Ovary (tissue), 9 donors: Measurements from ENCODE around the gene PCDHA10. TPM values are rescaled to one million over a fixed set of nuclear protein-coding genes. Genes with fewer than 3 reads are reported as not detected.
"Not testable (repeated sequence)": the region's sequence is repeated elsewhere in the genome, so short reads cannot be mapped to it uniquely, and the experiment has no call there.

Experiments used
- DNase-seq, 5 donors: peaks; one replicate each; pipeline ENCODE4 v3.0.0-alpha.2; 2019 to 2020
- H3K27ac ChIP-seq, 2 donors: fragments of 200-600 bp; one replicate each; pipeline versions ENCODE4 v1.5.1 to v1.8.0; 2019 to 2022
- H3K27me3 ChIP-seq: fragments of 200-600 bp; one replicate; pipeline ENCODE4 v1.8.0; 2022
- H3K36me3 ChIP-seq: fragments of 200-600 bp; sonication (generic); one replicate; pipeline ENCODE4 v1.5.1; 2019
- H3K4me1 ChIP-seq: one replicate; pipeline ENCODE4 v1.8.1; 2013; ENCODE audit warnings: mild to moderate bottlenecking, moderate library complexity; ENCODE audit not compliant: insufficient read depth
- H3K4me3 ChIP-seq: fragments of 200-600 bp; sonication (generic); one replicate; pipeline ENCODE4 v1.5.1; 2017
- H3K9me3 ChIP-seq, 2 donors: fragments of 200-600 bp in 1 of 2; sonication (generic) in 1 of 2; one replicate each; pipeline versions ENCODE4 v1.5.1 to v1.8.1; 2013 to 2019; ENCODE audit warnings: mild to moderate bottlenecking in 1 of 2, moderate library complexity in 1 of 2
- EP300 ChIP-seq: sonication (generic); formaldehyde crosslinking; IDR thresholded peaks from one replicate; pipeline ENCODE4 v1.6.1; 2017; ENCODE audit warnings: antibody characterized with exemption
- POLR2A ChIP-seq: fragments of 450-650 bp; IDR thresholded peaks from one replicate; pipeline ENCODE4 v1.6.1; 2017; ENCODE audit warnings: antibody characterized with exemption, mild to moderate bottlenecking, moderate library complexity
- WGBS, 3 donors: extraction: QIAGEN DNeasy Blood & Tissue Kit in 1 of 3; methylation state at CpG; one replicate each; pipeline versions ENCODE4 v1.1.5 to v1.1.7; 2013 to 2017; 5-methylcytosine and 5-hydroxymethylcytosine counted together
- intact Hi-C, 4 donors: fragments of 100-400 bp; cut with DNase I; formaldehyde crosslinking; loops; one replicate each; pipeline versions ENCODE4 v1.11.0 to v1.15.1; 2022 to 2023
- polyA plus RNA-seq, 2 donors: library from polyadenylated mRNA; stranded (reverse); fragments of 200-250 nt in 1 of 2; fragments of 350-450 nt in 1 of 2; fragmentation: Illumina TruSeq in 1 of 2; extraction: RNeasy Lipid Tissue Mini Kit (QIAGEN cat#74804) in 1 of 2; gene quantifications; one replicate each; pipeline ENCODE4 v1.2.3, GENCODE V29; 2013 to 2014
- total RNA-seq, 7 donors: library from RNA; depleted of rRNA in 2 of 7; stranded (reverse); fragments of >200 nt in 2 of 7; fragmentation: NEBNext Ultra II Directional in 3 of 7; extraction: Animal tissue kit (Norgen Biotek cat#: 25700) in 3 of 7; gene quantifications; one replicate each; pipeline versions ENCODE4 v1.1.0 to v1.2.4, GENCODE V29; 2016 to 2023
- TF ChIP-seq, protein P1 (sequence below), 3 donors: fragments of 450-650 bp in 2 of 3; fragments of 200-600 bp in 1 of 3; IDR thresholded peaks; one replicate each; pipeline versions ENCODE4 v1.5.1 to v1.8.0; 2016 to 2022; ENCODE audit warnings: antibody characterized with exemption in 3 of 3, mild to moderate bottlenecking in 1 of 3
- donor health status: DM: no; HTN: no; CAD: no; lungs with moderate emphysema.
- donor health status: DM: no; HTN: no; CAD: no.
- donor health status: Bipolar disorder and iron deficiency.
- donor health status: DM: yes; HTN: yes; CAD: no.
- donor health status: DM: no; HTN: no; CAD: no.
- donor health status: DM: yes; HTN: yes; CAD: no.

Gene PCDHA10
- total and polyA plus RNA-seq, 9 donors = 0.06 to 4.0 (median 1.5) TPM

DNA sequence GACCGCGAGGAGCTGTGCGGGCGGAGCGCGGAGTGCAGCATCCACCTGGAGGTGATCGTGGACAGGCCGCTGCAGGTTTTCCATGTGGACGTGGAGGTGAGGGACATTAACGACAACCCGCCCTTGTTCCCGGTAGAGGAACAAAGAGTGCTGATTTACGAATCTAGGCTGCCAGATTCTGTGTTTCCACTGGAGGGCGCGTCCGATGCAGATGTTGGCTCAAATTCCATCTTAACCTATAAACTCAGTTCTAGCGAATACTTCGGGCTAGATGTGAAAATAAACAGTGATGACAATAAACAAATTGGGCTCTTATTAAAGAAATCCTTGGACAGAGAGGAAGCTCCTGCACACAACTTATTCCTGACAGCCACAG lies 27.3 kb upstream of the PCDHA10 start:
- TF ChIP-seq POLR2A (no peak), EP300 (no peak)
- TF ChIP-seq, protein P1, sequence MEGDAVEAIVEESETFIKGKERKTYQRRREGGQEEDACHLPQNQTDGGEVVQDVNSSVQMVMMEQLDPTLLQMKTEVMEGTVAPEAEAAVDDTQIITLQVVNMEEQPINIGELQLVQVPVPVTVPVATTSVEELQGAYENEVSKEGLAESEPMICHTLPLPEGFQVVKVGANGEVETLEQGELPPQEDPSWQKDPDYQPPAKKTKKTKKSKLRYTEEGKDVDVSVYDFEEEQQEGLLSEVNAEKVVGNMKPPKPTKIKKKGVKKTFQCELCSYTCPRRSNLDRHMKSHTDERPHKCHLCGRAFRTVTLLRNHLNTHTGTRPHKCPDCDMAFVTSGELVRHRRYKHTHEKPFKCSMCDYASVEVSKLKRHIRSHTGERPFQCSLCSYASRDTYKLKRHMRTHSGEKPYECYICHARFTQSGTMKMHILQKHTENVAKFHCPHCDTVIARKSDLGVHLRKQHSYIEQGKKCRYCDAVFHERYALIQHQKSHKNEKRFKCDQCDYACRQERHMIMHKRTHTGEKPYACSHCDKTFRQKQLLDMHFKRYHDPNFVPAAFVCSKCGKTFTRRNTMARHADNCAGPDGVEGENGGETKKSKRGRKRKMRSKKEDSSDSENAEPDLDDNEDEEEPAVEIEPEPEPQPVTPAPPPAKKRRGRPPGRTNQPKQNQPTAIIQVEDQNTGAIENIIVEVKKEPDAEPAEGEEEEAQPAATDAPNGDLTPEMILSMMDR (IDR thresholded peaks at IDR 0.05) = no peak
- Histone ChIP-seq H3K4me1 (no peaks in the 10 kb centered on the region), H3K27ac (no peak overlapping the region), H3K4me3 (no peak overlapping the region), H3K36me3 (no peaks in the 10 kb centered on the region), H3K9me3 (peaks cover 0 to 17% of the 10 kb centered on the region in 2 donors), H3K27me3 (no peaks in the 10 kb centered on the region)
- no peak for DNase-seq
- WGBS, 3 donors = 11 to 26% (median 24%) methylated on average over 18 of the region's 18 CpGs
- intact Hi-C loops = no loop called here

DNA sequence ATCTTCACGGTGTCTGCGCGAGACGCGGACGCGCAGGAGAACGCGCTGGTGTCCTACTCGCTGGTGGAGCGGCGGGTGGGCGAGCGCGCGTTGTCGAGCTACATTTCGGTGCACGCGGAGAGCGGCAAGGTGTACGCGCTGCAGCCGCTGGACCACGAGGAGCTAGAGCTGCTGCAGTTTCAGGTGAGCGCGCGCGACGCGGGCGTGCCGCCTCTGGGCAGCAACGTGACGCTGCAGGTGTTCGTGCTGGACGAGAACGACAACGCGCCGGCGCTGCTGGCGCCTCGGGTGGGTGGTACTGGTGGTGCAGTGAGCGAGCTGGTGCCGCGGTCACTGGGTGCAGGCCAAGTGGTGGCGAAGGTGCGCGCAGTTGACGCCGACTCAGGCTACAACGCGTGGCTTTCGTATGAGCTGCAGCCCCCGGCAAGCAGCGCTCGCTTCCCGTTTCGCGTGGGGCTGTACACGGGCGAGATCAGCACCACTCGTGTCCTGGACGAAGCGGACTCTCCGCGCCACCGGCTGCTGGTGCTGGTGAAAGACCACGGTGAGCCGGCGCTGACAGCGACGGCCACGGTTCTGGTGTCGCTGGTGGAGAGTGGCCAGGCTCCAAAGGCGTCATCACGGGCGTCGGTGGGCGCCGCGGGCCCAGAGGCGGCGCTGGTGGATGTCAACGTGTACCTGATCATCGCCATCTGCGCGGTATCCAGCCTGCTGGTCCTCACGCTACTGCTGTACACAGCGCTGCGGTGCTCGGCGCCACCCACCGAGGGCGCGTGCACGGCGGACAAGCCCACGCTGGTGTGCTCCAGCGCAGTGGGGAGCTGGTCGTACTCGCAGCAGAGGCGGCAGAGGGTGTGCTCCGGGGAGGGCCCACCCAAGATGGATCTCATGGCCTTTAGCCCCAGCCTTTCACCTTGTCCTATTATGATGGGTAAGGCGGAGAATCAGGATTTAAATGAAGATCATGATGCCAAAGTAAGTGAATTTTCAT lies 25.9 kb upstream of the PCDHA10 start:
- whole genome bisulfite sequencing, 3 donors = 35 to 48% (median 42%) methylated on average over 85 to 106 of the region's 106 CpGs
- peaks cover 0 to 17% of the 10 kb centered on the region in 2 donors for H3K9me3 ChIP-seq
- H3K27me3 ChIP-seq, intact Hi-C loops, H3K27ac ChIP-seq, H3K4me1 ChIP-seq, H3K4me3 ChIP-seq, H3K36me3 ChIP-seq, DNase-seq: not testable (repeated sequence)

DNA sequence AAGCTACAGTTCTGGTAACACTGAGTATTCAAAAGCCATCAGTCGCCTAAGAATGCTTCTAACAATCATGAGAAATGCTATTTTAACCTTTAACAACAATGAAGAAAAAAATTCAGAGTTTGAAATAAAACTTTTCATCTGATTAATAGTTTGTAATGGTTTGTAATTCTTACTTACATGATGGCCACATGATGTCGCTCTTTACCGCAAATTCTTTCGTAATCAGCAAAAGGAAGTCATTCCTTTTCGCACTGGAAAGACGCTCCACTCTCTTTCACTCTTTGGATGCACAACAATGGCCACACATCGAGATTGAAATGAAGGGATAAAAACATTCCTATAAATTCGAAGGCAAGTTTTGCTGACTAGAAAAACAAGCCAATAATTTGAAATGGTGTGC lies 21.7 kb upstream of the PCDHA10 start, which contains the start of gene PCDHA7:
TSS of gene PCDHA7 (plus strand) at position 277 of the 400 bp plus-strand sequence. CDS start at position 392, 115 bp downstream.
- Histone ChIP-seq H3K27ac (no peak within 1 kb of the TSS), H3K4me3 (no peak within 1 kb of the TSS), H3K4me1 (no peaks in the 10 kb centered on the region), H3K36me3 (no peaks in the 10 kb centered on the region), H3K27me3 (no peaks in the 10 kb centered on the region), H3K9me3 (peaks cover 0 to 21% of the 10 kb centered on the region in 2 donors)
- 9 to 18% (median 14%) methylated on average over 8 of the region's 8 CpGs for WGBS, 3 donors
- DNase-seq = no peak
- no peak for TF ChIP-seq POLR2A
- TF ChIP-seq EP300 = no peak
- TF ChIP-seq, protein P1 (IDR thresholded peaks at IDR 0.05) = no peak
- intact Hi-C loops = no loop called here

DNA sequence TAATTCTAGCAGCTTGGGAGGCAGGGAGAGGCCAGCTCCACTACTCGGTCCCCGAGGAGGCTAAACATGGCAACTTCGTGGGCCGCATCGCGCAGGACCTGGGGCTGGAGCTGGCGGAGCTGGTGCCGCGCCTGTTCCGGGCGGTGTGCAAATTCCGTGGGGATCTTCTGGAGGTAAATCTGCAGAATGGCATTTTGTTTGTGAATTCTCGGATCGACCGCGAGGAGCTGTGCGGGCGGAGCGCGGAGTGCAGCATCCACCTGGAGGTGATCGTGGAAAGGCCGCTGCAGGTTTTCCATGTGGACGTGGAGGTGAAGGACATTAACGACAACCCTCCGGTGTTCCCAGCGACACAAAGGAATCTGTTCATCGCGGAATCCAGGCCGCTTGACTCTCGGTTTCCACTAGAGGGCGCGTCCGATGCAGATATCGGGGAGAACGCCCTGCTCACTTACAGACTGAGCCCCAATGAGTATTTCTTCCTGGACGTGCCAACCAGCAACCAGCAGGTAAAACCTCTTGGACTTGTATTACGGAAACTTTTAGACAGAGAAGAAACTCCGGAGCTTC lies 21.2 kb upstream of the PCDHA10 start:
- H3K27ac ChIP-seq, DNase-seq, H3K4me3 ChIP-seq, H3K27me3 ChIP-seq, H3K4me1 ChIP-seq, intact Hi-C loops, H3K36me3 ChIP-seq: not testable (repeated sequence)
- WGBS, 3 donors = 15 to 29% (median 21%) methylated on average over 26 of the region's 38 CpGs
- peaks cover 0 to 21% of the 10 kb centered on the region in 2 donors for H3K9me3 ChIP-seq

DNA sequence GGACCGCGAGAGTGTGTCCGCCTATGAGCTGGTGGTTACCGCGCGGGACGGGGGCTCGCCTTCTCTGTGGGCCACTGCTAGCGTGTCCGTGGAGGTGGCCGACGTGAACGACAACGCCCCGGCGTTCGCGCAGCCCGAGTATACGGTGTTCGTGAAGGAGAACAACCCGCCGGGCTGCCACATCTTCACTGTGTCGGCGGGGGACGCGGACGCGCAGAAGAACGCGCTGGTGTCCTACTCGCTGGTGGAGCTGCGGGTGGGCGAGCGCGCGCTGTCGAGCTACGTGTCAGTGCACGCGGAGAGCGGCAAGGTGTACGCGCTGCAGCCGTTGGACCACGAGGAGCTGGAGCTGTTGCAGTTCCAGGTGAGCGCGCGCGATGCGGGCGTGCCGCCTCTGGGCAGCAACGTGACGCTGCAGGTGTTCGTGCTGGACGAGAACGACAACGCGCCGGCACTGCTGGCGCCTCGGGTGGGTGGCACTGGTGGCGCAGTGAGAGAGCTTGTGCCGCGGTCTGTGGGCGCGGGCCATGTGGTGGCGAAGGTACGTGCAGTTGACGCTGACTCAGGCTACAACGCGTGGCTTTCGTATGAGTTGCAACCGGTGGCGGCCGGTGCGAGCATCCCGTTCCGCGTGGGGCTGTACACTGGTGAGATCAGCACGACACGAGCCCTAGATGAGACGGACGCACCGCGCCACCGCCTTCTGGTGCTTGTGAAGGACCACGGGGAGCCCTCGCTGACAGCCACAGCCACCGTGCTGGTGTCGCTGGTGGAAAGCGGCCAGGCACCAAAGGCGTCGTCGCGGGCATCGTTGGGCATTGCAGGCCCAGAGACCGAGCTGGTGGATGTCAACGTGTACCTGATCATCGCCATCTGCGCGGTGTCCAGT lies 19.8 kb upstream of the PCDHA10 start:
- WGBS, 3 donors = 34 to 55% (median 49%) methylated on average over 89 to 103 of the region's 103 CpGs
- Histone ChIP-seq H3K27me3 (no peaks in the 10 kb centered on the region), H3K9me3 (peaks cover 0 to 14% of the 10 kb centered on the region in 2 donors), H3K36me3 (no peaks in the 10 kb centered on the region), H3K4me3 (no peak overlapping the region), H3K4me1 (no peaks in the 10 kb centered on the region), H3K27ac (no peak overlapping the region)
- no peak for TF ChIP-seq POLR2A
- TF ChIP-seq EP300 = no peak
- TF ChIP-seq, protein P1 (IDR thresholded peaks at IDR 0.05) = no peak
- intact Hi-C loops = no loop called here
- no peak for DNase-seq
